AG10803 (cell line): ENCODE measurements around the gene PRKCB.
"Not testable (repeated sequence)": the region's sequence is repeated elsewhere in the genome, so short reads cannot be mapped to it uniquely, and the experiment has no call there.

Experiments used
- DNase-seq: peaks from one replicate; pipeline ENCODE4 v3.0.0; 2010; ENCODE audit warnings: low read depth
- H3K4me3 ChIP-seq: 2 replicates; pipeline ENCODE4 v1.5.1; 2011; ENCODE audit warnings: mild to moderate bottlenecking, low read length, control low read depth
- TF ChIP-seq, protein P1 (sequence below): conservative IDR thresholded peaks from 2 replicates; pipeline ENCODE4 v1.5.1; 2011; ENCODE audit warnings: mild to moderate bottlenecking, low read length, control low read depth, inconsistent platforms

The PRKCB gene

DNA sequence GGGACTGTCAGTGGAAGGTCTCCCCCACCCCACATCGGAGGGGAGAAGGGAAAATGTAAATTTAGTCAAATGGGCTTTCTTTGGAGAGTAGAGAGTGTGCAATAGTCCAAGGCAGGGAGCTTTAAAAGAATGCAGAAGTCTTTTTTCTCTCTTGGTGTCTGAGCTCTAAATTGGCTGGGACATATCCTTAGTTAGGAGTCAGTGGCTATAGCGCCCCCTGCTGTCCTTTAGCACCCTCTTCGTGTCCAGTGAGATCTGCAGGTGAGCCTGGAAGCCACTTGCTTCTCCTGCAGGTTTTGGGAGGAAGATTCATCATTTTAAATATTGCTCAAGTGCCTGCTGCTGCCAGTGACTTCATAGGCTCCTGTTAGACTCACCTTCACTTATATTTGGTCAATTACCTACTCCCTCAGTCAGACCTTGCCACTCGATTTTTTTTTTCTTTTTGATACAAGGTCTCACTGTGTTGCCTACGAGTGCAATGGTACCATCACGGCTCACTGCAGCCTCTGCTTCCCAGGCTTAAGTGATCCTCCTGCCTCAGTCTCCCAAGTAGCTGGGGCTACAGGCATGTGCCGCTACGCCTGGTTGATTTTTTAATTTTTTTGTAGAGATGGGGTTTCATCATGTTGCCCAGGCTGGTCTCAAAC lies 174.8 kb downstream of the PRKCB start:
- peak; percentile 64 for DNase-seq
- TF ChIP-seq, protein P1, sequence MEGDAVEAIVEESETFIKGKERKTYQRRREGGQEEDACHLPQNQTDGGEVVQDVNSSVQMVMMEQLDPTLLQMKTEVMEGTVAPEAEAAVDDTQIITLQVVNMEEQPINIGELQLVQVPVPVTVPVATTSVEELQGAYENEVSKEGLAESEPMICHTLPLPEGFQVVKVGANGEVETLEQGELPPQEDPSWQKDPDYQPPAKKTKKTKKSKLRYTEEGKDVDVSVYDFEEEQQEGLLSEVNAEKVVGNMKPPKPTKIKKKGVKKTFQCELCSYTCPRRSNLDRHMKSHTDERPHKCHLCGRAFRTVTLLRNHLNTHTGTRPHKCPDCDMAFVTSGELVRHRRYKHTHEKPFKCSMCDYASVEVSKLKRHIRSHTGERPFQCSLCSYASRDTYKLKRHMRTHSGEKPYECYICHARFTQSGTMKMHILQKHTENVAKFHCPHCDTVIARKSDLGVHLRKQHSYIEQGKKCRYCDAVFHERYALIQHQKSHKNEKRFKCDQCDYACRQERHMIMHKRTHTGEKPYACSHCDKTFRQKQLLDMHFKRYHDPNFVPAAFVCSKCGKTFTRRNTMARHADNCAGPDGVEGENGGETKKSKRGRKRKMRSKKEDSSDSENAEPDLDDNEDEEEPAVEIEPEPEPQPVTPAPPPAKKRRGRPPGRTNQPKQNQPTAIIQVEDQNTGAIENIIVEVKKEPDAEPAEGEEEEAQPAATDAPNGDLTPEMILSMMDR = peak; percentile 66
- no peak overlapping the region for H3K4me3 ChIP-seq

- no peak for DNase-seq
- no peak overlapping the region for H3K4me3 ChIP-seq
- TF ChIP-seq, protein P1 = no peak
Measured at GRCh38 chr16:24011237-24011636, 175.5 kb downstream of the PRKCB start.

- TF ChIP-seq, protein P1 = no peak
- H3K4me3 ChIP-seq = no peak overlapping the region
- no peak for DNase-seq
Measured at GRCh38 chr16:24013054-24013636, 177.4 kb downstream of the PRKCB start.

DNA sequence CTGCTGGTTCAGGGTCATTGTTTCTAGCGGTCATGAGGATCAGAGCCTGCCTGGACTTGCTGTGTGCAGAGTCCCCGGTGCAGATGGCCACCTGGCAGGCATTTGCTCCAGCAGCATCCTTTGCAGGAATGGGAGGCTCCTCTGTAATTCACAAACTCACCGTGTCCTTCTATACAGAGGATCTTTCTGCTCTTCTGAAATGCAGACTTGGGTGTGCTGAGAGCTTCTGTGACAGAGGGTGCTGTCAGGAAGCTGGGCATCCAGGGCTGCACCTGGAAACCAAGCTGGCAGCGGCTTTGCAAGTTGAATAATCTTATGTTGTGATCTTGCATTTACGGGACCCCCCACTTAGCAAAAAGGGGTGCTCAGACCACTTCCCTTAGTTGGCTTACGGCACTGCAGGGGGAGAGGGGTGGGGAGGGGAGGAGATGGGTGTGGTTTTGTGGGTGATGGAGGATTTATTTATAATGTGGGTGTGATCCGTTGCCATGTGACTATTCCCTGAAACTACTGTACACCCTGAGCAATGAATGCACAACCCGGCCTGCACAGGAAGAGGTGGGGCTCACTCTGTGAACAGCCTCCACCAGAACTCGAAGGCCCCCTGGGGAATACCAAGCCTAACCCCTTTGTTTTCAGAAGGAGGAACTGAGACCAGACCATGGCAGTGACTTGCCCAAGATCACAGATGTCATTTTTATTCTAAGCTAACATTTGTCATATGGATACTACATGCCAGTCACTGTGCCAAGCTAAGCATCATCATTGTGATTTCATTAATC lies 178.3 kb downstream of the PRKCB start:
- DNase-seq = no peak
- H3K4me3 ChIP-seq = no peak overlapping the region

DNA sequence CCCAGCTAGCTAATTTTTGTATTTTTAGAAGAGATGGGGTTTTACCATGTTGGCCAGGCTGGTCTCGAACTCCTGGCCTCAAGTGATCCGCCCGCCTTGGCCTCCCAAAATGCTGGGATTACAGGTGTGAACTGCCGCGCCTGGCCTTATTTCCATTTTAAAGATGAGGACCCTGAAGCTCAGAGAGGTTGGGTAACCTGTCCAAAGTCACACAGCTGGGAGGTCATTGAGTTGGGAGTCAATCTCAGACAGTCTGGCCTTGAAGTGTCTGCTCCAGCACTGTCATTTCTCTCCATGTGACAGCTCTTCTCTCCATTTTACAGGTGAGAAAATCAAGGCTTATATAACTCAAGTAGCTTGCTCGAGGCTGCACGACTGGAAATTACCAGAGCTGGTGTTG lies 179.2 kb downstream of the PRKCB start:
- not testable (repeated sequence) for DNase-seq, H3K4me3 ChIP-seq

More for the DNA sequence above, 178.3 kb downstream of the PRKCB start:
- TF ChIP-seq, protein P1 = no peak

GRCh38 chr16:24015923-24016322 lies 180.1 kb downstream of the PRKCB start:
- H3K4me3 ChIP-seq = no peak overlapping the region
- DNase-seq = no peak
- TF ChIP-seq, protein P1 = no peak

- H3K4me3 ChIP-seq = no peak overlapping the region
- no peak for DNase-seq
- TF ChIP-seq, protein P1 = no peak
Measured at GRCh38 chr16:24018485-24018884, 182.7 kb downstream of the PRKCB start.
